Panc1 (cell line): ENCODE data around the gene CCNI.

Source experiments
- POLR2AphosphoS5 ChIP-seq: IDR thresholded peaks from 2 replicates; pipeline ENCODE4 v1.6.1; 2012; ENCODE audit warnings: mild to moderate bottlenecking, low read depth, low read length, moderate library complexity
- SIN3A ChIP-seq: IDR thresholded peaks from 2 replicates; pipeline ENCODE4 v1.6.1; 2012; ENCODE audit warnings: low read depth, mild to moderate bottlenecking, low read length, moderate library complexity, borderline replicate concordance; ENCODE audit not compliant: insufficient read depth
- TCF7L2 ChIP-seq: IDR thresholded peaks from 2 replicates; pipeline ENCODE4 v1.6.1; 2011; ENCODE audit warnings: mild to moderate bottlenecking, low read depth, low read length, inconsistent platforms
- TF ChIP-seq, protein P1 (sequence below): fragments of 450-650 bp; IDR thresholded peaks from 2 replicates; pipeline ENCODE4 v1.5.1; 2017; ENCODE audit warnings: mild to moderate bottlenecking
- TF ChIP-seq, protein P2 (sequence below), 2 experiments: IDR thresholded peaks; 2 replicates each; pipeline ENCODE4 v1.6.1; 2011 to 2012; ENCODE audit warnings: low read depth in 2 of 2, control low read depth in 1 of 2, low read length in 1 of 2, mild to moderate bottlenecking in 1 of 2, moderate library complexity in 1 of 2; ENCODE audit not compliant: insufficient read depth in 1 of 2

DNA sequence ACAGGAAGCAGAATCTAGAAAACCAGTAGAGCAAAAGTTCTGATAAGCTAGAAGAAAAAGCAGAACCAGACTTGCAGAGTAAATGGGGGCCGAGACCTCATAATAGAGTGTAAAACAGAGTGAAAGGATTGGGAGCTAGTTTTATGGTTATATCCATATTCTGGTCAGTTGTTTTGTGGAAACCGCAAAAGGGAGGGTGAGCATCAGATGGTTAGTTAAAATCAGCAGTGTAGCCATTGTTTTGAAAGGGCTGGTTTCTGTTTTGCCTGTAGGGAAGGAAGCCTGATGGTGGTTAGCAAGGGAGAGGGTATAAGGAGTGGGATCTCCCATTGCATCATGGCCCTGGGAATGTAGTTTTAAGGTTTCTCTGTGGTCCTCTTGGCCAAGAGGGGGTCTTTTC lies 17.2 kb upstream of the CCNI start:
- TF ChIP-seq, protein P1, sequence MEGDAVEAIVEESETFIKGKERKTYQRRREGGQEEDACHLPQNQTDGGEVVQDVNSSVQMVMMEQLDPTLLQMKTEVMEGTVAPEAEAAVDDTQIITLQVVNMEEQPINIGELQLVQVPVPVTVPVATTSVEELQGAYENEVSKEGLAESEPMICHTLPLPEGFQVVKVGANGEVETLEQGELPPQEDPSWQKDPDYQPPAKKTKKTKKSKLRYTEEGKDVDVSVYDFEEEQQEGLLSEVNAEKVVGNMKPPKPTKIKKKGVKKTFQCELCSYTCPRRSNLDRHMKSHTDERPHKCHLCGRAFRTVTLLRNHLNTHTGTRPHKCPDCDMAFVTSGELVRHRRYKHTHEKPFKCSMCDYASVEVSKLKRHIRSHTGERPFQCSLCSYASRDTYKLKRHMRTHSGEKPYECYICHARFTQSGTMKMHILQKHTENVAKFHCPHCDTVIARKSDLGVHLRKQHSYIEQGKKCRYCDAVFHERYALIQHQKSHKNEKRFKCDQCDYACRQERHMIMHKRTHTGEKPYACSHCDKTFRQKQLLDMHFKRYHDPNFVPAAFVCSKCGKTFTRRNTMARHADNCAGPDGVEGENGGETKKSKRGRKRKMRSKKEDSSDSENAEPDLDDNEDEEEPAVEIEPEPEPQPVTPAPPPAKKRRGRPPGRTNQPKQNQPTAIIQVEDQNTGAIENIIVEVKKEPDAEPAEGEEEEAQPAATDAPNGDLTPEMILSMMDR: no peak
- no peak for TF ChIP-seq POLR2AphosphoS5
- TF ChIP-seq TCF7L2: no peak
- TF ChIP-seq SIN3A: no peak
- TF ChIP-seq, protein P2, sequence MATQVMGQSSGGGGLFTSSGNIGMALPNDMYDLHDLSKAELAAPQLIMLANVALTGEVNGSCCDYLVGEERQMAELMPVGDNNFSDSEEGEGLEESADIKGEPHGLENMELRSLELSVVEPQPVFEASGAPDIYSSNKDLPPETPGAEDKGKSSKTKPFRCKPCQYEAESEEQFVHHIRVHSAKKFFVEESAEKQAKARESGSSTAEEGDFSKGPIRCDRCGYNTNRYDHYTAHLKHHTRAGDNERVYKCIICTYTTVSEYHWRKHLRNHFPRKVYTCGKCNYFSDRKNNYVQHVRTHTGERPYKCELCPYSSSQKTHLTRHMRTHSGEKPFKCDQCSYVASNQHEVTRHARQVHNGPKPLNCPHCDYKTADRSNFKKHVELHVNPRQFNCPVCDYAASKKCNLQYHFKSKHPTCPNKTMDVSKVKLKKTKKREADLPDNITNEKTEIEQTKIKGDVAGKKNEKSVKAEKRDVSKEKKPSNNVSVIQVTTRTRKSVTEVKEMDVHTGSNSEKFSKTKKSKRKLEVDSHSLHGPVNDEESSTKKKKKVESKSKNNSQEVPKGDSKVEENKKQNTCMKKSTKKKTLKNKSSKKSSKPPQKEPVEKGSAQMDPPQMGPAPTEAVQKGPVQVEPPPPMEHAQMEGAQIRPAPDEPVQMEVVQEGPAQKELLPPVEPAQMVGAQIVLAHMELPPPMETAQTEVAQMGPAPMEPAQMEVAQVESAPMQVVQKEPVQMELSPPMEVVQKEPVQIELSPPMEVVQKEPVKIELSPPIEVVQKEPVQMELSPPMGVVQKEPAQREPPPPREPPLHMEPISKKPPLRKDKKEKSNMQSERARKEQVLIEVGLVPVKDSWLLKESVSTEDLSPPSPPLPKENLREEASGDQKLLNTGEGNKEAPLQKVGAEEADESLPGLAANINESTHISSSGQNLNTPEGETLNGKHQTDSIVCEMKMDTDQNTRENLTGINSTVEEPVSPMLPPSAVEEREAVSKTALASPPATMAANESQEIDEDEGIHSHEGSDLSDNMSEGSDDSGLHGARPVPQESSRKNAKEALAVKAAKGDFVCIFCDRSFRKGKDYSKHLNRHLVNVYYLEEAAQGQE (IDR thresholded peaks at IDR 0.05; ENCODE audit: insufficient read depth in 1 of 2, low read depth in 2 of 2, low read length in 1 of 2): no peak
